Urinary bladder (tissue), 4 donors: ENCODE data around the gene CNTNAP2. TPM values are rescaled to one million over a fixed set of nuclear protein-coding genes. Genes with fewer than 3 reads are reported as not detected.

Source experiments
- DNase-seq: peaks from one replicate; pipeline ENCODE4 v3.0.0-alpha.2; 2015; ENCODE audit errors: extremely low spot score
- H3K27ac ChIP-seq: one replicate; pipeline ENCODE4 v1.5.1; 2013; ENCODE audit warnings: low read depth, mild to moderate bottlenecking, moderate library complexity
- H3K36me3 ChIP-seq: one replicate; pipeline ENCODE4 v1.6.1; 2013; ENCODE audit warnings: mild to moderate bottlenecking, moderate library complexity; ENCODE audit not compliant: insufficient read depth
- H3K4me1 ChIP-seq: one replicate; pipeline ENCODE4 v1.6.1; 2013; ENCODE audit warnings: mild to moderate bottlenecking, moderate library complexity; ENCODE audit not compliant: insufficient read depth
- H3K4me3 ChIP-seq: one replicate; pipeline ENCODE4 v1.5.1; 2013; ENCODE audit warnings: low read depth, low read length
- WGBS: extraction: QIAGEN DNeasy Blood & Tissue Kit; methylation state at CpG from one replicate; pipeline ENCODE4 v1.1.7; 2013; 5-methylcytosine and 5-hydroxymethylcytosine counted together
- polyA plus RNA-seq: library from polyadenylated mRNA; stranded (reverse); fragments of 200-250 nt; gene quantifications from one replicate; pipeline ENCODE4 v1.2.3, GENCODE V29; 2013
- total RNA-seq: library from RNA; depleted of rRNA; stranded (reverse); fragments of >200 nt; gene quantifications from one replicate; pipeline ENCODE4 v1.2.3, GENCODE V29; 2014
- donor health status: healthy with polysubstance abuse.
- donor health status: healthy.

Gene CNTNAP2
- total and polyA plus RNA-seq, 2 donors, result 0.28 to 23.3 TPM

DNA sequence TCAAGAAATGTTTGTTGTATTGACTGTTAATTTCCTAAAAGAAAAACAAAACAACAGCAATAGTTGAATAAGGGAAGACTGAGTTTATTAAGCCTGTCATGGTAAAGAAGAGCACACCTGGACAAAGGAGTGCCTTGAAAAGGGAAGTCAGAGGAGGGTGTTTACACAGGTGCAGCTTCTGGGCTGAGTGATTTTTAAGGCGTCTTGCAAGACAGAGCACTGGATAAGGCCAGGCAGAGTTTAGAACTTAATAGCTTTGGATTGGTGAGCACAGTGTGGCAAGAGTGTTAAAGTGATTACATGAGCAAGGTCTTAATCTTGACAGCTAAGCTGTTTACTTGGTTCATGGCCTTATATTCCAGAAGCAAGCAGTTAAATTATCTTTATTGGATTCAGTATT lies 423.2 kb downstream of the CNTNAP2 start:
- 18% methylated on average over 1 of the region's 1 CpG for WGBS
- Histone ChIP-seq H3K4me3 (no peak overlapping the region), H3K4me1 (no peaks in the 10 kb centered on the region), H3K36me3 (no peaks in the 10 kb centered on the region), H3K27ac (no peak overlapping the region)
- no peak for DNase-seq

DNA sequence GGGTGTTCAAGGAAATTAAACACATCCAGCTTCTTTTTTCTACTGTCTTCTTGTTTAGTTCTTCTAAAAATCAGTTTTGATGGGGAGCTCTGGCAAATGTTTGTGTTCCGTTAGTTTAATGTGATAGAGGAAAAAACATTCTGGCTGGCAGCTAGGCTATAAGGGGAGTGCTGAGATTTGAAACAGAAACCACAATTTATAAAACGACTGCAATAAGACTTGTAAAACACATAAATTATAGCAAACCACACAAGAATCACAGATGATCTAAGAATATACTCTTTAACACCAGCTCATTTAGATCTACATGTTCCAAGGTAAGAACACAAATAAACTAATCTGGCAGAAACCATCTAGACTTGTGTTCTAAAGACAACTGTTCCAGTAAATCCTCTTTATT lies 425.5 kb downstream of the CNTNAP2 start:
- no peaks in the 10 kb centered on the region for H3K4me1 ChIP-seq
- no peak overlapping the region for H3K27ac ChIP-seq
- no peak overlapping the region for H3K4me3 ChIP-seq
- no peak for DNase-seq
- 21% methylated on average over 2 of the region's 2 CpGs for WGBS
- H3K36me3 ChIP-seq, result no peaks in the 10 kb centered on the region

DNA sequence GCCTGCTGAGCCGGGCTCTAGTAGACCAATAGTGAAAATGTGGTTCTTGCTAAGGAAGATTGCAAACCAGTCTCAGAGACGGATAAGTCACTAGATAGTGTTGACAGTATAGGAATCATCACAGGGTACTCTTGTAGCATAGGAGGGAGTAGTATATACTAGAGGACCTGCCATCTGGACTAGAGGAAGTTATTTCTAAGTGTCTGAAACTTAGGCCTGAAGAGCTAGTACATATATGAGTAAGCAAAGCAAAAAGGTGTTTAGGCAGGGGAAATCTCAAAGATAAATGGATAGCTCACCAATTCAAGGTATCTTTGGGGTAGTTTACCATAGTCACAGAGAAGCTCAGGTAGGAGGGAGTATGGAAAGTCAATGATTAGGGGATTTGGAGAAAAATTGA lies 428.1 kb downstream of the CNTNAP2 start:
- no peak for DNase-seq
- WGBS, result 37% methylated on average over 2 of the region's 2 CpGs
- H3K27ac ChIP-seq, result no peak overlapping the region
- H3K4me1 ChIP-seq, result no peaks in the 10 kb centered on the region
- no peak overlapping the region for H3K4me3 ChIP-seq
- no peaks in the 10 kb centered on the region for H3K36me3 ChIP-seq

DNA sequence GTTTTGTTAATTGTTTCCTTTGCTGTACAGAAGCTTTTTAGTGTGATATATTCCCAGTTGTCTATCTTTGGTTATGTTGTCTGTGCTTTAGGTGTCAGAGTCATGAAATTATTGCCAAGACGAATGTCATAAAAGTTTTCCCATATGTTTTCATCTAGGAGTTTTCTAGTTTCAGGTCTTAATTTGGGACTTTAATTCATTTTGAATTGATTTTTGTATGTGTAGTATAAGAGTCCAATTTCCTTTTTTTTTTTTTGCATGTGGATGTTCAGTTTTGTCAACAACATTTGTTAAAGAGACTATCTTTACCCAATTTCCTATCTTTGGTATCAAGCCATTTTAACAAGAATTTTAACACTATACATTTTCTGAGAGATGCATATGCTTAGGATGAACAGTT lies 432.2 kb downstream of the CNTNAP2 start:
- Histone ChIP-seq H3K4me3 (no peak overlapping the region), H3K27ac (no peak overlapping the region), H3K4me1 (no peaks in the 10 kb centered on the region), H3K36me3 (no peaks in the 10 kb centered on the region)
- 81% methylated on average over 1 of the region's 1 CpG for WGBS
- DNase-seq, result no peak

DNA sequence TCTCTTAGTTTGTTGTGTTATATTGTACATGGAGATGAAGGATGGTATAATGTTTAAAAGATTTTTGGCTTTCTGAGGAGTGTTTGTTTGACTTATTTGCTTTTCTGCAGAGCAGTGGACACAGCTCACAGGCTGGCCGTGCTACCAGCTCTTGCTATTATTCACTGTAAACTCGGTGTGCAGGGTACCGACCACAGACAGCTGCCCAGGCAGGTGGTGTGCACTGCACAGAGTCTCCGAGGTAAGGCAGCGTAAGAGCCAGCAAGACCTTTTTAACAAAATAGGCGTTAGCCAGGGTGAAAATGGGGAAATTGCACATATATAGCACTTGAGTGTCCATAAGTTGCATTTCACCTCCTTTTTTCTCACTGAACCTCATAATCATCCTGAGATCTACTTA lies 438.0 kb downstream of the CNTNAP2 start:
- H3K4me3 ChIP-seq, result no peak overlapping the region
- H3K4me1 ChIP-seq, result no peaks in the 10 kb centered on the region
- no peak for DNase-seq
- no peaks in the 10 kb centered on the region for H3K36me3 ChIP-seq
- 79% methylated on average over 6 of the region's 6 CpGs for WGBS
- H3K27ac ChIP-seq, result no peak overlapping the region

DNA sequence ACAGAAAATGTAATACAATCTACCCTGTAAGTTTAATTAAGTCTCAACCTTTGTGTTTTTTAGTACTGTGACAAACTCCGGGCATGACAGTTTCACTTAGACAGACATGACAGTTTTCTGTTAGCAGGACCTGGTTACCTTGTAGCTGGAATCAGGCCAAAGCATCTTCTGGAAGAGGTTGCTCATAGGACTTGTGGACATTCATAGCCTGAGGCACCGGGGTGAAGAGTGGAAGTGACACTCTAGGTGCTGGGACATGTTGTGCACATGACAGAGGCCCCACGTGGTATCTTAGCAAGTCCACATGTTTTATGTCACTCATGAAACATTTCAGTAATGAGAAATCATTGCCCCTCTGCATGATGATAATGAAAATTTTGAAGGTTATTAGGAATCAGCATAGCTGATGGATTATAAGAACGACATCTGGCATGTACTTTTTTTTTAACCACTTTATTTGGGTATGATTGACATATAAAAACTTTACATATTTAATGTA lies 441.4 kb downstream of the CNTNAP2 start:
- Histone ChIP-seq H3K4me1 (no peaks in the 10 kb centered on the region), H3K36me3 (no peaks in the 10 kb centered on the region), H3K4me3 (no peak overlapping the region), H3K27ac (no peak overlapping the region)
- 82% methylated on average over 4 of the region's 4 CpGs for WGBS
- no peak for DNase-seq

DNA sequence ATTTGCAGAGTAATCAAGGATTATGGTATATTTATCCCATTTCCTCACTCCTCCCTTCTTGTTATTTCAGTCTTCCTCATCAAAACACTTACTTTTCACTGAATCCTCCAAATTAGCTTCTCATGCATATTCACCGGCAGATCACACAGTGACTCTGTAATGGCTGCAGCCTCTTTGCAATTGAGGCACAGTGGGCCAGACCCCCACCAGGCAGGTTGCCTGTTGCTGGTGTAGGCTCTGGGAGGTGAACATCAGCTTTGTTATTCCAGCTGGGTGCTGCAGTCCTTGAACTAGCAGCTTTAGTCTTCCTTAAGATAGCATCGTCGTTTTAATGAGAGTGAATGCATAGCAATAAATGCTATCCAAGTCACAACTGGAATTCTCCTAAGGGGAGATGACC lies 449.3 kb downstream of the CNTNAP2 start:
- WGBS, result 68% methylated on average over 3 of the region's 3 CpGs
- no peaks in the 10 kb centered on the region for H3K4me1 ChIP-seq
- no peak for DNase-seq
- H3K27ac ChIP-seq, result no peak overlapping the region
- no peaks in the 10 kb centered on the region for H3K36me3 ChIP-seq
- no peak overlapping the region for H3K4me3 ChIP-seq

DNA sequence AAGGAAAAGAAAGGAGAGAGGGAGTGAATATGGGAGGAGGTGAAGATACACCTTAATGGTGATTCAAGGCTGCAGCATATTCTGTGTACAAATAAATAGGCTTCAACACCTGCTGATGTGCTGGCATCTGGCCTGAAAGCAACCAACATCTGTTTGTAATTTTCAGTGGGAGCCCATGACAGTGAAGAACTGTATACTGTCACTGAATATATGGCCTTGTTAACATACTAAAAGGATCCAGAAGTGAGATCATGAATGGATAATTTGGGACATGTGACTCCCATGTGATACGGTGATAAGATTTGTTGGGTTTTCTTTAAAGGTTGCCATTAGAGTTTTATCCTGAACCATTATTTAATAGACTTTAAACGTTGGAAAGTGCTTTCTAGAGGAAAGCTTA lies 459.3 kb downstream of the CNTNAP2 start:
- no peaks in the 10 kb centered on the region for H3K4me1 ChIP-seq
- H3K36me3 ChIP-seq, result no peaks in the 10 kb centered on the region
- no peak for DNase-seq
- H3K4me3 ChIP-seq, result no peak overlapping the region
- no peak overlapping the region for H3K27ac ChIP-seq
- 7% methylated on average over 2 of the region's 2 CpGs for WGBS

DNA sequence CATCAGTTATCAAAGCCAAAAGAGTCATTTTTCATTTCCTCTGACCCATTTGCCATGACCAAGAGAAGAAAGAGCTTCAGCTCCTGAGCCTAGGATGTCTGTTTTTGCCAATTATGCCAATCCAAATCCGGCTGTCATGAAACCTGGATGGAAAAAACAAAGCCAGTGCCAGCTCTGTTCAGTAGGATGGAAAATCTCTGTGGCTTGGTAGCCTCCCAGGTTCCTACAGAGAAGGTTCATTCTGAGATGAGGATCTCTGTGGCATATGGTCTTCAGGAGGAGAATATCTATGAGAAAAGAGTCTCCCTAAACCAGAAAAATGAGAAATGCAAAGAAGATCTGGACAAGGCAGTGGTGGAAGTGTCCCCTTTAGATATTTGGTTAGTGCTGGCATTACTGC lies 475.4 kb downstream of the CNTNAP2 start:
- no peak overlapping the region for H3K27ac ChIP-seq
- no peaks in the 10 kb centered on the region for H3K36me3 ChIP-seq
- H3K4me3 ChIP-seq, result no peak overlapping the region
- H3K4me1 ChIP-seq, result no peaks in the 10 kb centered on the region
- WGBS, result 70% methylated on average over 1 of the region's 1 CpG
- no peak for DNase-seq

DNA sequence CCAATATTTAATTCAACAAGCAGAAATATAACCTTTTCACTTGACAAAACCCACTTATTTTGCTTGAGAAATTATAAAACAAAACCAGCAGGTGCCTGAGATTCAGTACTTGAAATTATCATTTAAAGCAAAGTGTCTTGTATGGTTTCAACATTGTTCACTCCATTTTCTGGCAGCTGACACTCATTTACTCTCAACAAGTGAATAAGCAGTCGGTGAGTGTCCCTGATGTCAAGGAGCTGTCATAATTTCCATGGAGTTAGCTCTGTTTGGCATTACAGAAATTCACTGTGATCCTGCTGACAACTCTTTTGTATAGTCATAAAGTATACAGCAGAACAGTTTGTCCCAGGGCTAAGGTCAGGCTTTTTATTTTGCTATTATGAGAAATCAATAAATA lies 490.0 kb downstream of the CNTNAP2 start:
- DNase-seq, result no peak
- no peak overlapping the region for H3K4me3 ChIP-seq
- H3K4me1 ChIP-seq, result no peaks in the 10 kb centered on the region
- no peak overlapping the region for H3K27ac ChIP-seq
- H3K36me3 ChIP-seq, result no peaks in the 10 kb centered on the region
- WGBS, result 73% methylated on average over 1 of the region's 1 CpG

DNA sequence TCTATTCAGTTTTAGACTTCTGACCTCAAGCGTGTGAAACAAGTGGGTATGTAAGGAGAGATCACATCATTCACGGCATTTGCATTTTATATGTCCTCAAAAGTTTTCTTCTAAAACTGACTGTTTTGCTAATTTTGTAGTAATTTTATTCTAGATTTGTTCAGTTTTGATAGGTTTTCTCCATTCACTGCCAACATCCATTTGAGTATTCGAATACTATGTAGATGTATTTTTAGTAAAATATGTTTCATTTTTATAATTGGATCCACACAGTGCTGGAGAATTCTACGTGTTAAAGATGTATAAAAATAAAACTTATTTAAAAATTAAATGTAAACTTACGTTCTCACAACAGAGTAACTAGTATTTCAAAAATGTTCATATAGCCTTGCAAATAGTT lies 503.0 kb downstream of the CNTNAP2 start:
- Histone ChIP-seq H3K4me1 (no peaks in the 10 kb centered on the region), H3K27ac (no peak overlapping the region), H3K36me3 (no peaks in the 10 kb centered on the region), H3K4me3 (no peak overlapping the region)
- DNase-seq, result no peak
- WGBS, result 68% methylated on average over 5 of the region's 5 CpGs

DNA sequence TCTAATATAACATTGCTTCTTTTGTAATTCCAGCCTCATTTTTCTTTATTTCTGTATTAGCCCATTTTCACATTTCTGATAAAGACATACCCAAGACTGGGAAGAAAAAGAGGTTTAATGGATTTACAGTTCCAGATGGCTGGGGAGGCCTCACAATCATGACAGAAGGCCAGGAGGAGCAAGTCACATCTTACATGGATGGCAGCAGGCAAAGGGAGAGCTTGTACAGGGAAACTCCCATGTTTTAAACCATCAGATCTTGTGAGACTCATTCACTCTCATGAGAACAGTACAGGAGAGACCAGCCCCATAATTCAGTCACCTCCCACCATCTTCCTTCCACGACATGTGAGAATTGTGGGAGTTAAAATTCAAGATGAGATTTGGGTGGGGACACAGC lies 510.3 kb downstream of the CNTNAP2 start:
- 52% methylated on average over 1 of the region's 1 CpG for WGBS
- H3K4me3 ChIP-seq, result no peak overlapping the region
- H3K4me1 ChIP-seq, result no peaks in the 10 kb centered on the region
- no peak overlapping the region for H3K27ac ChIP-seq
- no peaks in the 10 kb centered on the region for H3K36me3 ChIP-seq
- DNase-seq, result no peak

DNA sequence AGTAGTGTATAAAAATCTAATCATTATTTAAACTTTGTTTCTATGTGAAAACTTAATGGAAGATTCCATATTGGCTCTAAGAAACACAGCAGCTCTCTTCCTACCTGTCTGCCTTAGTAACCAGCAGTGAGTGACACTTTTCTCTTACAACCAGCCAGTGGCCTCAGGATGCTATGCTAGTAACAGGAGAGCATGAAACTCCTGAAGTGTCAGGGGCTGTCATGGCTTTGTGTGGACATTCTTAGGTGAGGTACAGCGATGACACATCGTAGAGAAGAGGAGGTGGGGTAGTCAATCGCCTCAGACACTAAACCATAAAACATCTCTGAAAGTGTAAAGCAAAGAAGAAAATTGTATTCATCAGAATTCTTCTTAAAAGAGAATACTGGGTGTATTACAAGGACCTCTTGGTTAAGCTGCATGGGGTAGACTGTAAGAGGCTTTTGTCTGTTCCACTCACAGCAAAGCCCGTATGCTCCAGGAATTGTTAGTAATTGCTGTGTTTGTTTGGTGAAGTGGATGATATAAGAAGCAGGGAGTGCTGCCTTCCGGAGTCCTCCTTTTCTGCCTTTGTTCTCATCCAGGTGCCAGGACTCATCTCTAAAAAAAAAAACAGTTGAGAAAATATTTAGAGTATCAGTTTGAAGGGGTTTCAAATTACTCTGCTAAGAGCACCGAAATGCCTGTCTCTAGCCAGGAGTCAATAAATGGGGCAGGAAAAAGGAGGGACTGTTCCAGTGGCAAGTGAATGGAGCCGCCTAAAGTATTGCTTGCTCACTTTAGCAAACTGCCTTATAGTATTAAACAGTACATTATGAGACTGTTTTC lies 518.8 kb downstream of the CNTNAP2 start:
- H3K27ac ChIP-seq, result no peak overlapping the region
- no peaks in the 10 kb centered on the region for H3K4me1 ChIP-seq
- no peak for DNase-seq
- no peak overlapping the region for H3K4me3 ChIP-seq
- 47% methylated on average over 7 of the region's 7 CpGs for WGBS
- H3K36me3 ChIP-seq, result no peaks in the 10 kb centered on the region

DNA sequence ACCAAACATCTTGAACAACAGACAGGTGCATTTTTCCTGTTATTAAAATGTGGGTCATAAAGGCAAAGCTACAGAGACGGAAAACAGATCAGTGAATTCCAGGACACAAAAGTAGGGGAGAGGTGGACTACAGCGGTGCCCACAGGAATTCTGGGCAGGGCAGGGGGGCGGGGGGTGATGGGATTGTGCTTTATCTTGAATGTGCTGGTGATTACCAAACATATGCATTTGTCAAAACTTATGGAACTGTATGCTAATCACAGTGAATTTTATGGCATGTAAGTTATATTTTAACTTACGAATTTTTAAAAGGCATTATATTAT lies 519.4 kb downstream of the CNTNAP2 start:
- DNase-seq, result no peak
- Histone ChIP-seq H3K4me3 (no peak overlapping the region), H3K36me3 (no peaks in the 10 kb centered on the region), H3K27ac (no peak overlapping the region), H3K4me1 (no peaks in the 10 kb centered on the region)
- WGBS, result 42% methylated on average over 4 of the region's 4 CpGs

DNA sequence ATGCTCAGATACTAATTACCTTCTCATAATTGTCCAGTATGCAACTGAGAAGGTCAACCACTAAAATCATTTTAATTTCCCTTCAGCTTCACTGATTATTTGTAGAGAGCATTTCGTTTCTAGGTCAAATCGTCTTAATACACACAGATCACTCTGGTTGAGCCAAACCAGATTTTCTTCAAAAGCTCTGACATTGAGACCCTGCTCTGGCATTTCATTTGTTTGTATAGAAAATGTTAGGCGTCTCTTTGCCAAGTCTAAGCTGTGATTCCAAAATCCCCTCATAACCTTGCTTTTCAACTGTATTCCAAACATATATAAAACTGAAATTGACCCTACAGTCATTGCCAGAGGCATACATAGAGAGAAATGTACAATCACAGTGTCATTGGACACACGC lies 520.0 kb downstream of the CNTNAP2 start:
- no peak overlapping the region for H3K27ac ChIP-seq
- DNase-seq, result no peak
- H3K36me3 ChIP-seq, result no peaks in the 10 kb centered on the region
- H3K4me1 ChIP-seq, result no peaks in the 10 kb centered on the region
- H3K4me3 ChIP-seq, result no peak overlapping the region
- WGBS, result 23% methylated on average over 4 of the region's 4 CpGs
